ENCODE data around the gene ABI1. TPM values are rescaled to one million over a fixed set of nuclear protein-coding genes. Genes with fewer than 3 reads are reported as not detected.
"Not testable (repeated sequence)": the region's sequence is repeated elsewhere in the genome, so short reads cannot be mapped to it uniquely, and the experiment has no call there.

ABI1 gene
- total RNA-seq, 2 donors from 2014 or later: 43.3 to 50.5 TPM

- Histone ChIP-seq H3K36me3 (no peaks in the 10 kb centered on the region), H3K4me1 (ENCODE audit: control insufficient read depth in 1 of 2, low read depth in 2 of 2) (peaks cover 11 to 14% of the 10 kb centered on the region in 2 donors)
- TF ChIP-seq, protein P1, sequence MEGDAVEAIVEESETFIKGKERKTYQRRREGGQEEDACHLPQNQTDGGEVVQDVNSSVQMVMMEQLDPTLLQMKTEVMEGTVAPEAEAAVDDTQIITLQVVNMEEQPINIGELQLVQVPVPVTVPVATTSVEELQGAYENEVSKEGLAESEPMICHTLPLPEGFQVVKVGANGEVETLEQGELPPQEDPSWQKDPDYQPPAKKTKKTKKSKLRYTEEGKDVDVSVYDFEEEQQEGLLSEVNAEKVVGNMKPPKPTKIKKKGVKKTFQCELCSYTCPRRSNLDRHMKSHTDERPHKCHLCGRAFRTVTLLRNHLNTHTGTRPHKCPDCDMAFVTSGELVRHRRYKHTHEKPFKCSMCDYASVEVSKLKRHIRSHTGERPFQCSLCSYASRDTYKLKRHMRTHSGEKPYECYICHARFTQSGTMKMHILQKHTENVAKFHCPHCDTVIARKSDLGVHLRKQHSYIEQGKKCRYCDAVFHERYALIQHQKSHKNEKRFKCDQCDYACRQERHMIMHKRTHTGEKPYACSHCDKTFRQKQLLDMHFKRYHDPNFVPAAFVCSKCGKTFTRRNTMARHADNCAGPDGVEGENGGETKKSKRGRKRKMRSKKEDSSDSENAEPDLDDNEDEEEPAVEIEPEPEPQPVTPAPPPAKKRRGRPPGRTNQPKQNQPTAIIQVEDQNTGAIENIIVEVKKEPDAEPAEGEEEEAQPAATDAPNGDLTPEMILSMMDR (IDR thresholded peaks at IDR 0.05): no peak
Measured at GRCh38 chr10:26797340-26797739, 63.4 kb downstream of the ABI1 start.

DNA sequence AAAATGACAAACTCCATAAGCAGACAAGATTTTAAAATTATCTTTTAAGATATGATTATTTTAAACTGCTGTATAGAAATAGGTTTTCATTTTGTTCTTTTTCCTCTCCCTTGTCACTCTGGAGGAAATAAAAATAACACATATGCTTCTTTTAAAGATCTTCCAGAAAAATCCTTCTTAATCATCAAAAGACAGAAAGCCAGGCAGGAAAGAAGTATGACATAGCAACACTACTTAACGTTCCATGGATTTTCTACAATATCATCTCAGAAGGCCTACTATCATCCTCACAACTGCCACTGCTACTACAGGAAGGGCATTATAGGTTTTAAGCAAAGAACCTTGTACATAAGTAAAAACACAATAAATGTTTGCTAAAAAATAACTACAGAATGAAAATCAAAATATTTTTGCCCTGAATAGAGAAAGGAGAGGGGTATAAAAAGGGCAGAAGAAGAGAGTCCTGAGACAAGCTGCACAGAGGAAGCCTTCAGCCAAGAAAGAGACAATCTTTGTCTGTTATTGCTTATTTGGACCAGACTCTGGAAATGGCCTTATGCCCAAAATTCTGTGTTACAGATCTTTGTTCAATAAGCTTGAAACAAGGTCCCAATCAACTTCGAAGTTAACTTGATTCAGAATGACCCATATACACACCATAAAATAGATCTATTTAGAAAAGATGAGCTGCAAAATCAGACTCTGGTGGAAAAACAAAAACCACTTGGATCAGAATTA lies 67.8 kb downstream of the ABI1 start:
- Histone ChIP-seq H3K27ac (no peak overlapping the region), H3K4me1 (ENCODE audit: control insufficient read depth in 1 of 2, low read depth in 2 of 2) (peaks cover 14 to 24% of the 10 kb centered on the region in 2 donors), H3K36me3 (no peaks in the 10 kb centered on the region), H3K4me3 (no peak overlapping the region), H3K9me3 (peaks cover 2% of the 10 kb centered on the region), H3K27me3 (replicated peaks; ENCODE audit: insufficient read depth) (no peaks in the 10 kb centered on the region)
- DNase-seq (ENCODE audit: low spot score) (no peak), ATAC-seq (ENCODE audit: insufficient number of reproducible peaks, low FRiP score, low read depth) (no peak)
- TF ChIP-seq, protein P1 (IDR thresholded peaks at IDR 0.05): no peak

More at GRCh38 chr10:26797340-26797739, 63.4 kb downstream of the ABI1 start:
- Histone ChIP-seq H3K9me3 (peaks cover 2% of the 10 kb centered on the region), H3K4me3 (no peak overlapping the region), H3K27ac (no peak overlapping the region), H3K27me3 (replicated peaks; ENCODE audit: insufficient read depth) (no peaks in the 10 kb centered on the region)
- DNase-seq (ENCODE audit: low spot score) (no peak), ATAC-seq (ENCODE audit: insufficient number of reproducible peaks, low FRiP score, low read depth) (no peak)

DNA sequence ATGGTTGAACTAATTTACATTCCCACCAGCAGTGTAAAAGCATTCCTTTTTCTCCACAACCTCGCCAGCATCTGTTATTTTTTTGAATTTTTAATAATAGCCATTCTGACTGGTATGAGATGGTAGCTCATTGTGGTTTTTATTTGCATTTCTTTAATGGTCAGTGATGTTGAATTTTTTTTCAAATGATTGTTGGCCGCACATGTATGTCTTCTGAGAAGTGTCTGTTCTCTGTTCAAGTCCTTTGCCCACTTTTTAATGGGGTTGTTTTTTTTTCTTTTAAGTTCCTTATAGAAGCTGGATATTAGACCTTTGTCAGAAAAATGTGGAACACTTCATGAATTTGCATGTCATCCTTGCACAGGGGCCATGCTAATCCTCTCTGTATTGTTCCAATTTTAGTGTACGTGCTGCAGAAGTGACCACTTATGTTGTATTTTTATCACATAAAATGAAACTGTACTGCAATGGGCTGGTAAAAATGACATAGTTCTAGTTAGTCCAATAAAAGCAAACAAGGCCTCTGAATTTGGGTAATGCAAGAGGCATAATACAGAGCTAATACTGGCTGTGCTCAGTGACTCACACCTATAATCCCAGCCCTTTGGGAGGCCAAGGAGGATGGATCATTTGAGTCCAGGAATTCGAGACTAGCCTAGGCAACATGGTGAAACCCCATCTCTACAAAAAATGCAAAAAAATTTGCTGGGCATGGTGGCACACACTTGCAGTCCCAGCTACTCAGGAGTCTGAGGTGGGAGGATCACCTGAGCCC lies 70.3 kb downstream of the ABI1 start:
- ATAC-seq (ENCODE audit: insufficient number of reproducible peaks, low FRiP score, low read depth): no peak
- Histone ChIP-seq H3K27me3 (replicated peaks; ENCODE audit: insufficient read depth) (no peaks in the 10 kb centered on the region), H3K36me3 (no peaks in the 10 kb centered on the region), H3K9me3 (no peaks in the 10 kb centered on the region), H3K27ac (no peak overlapping the region), H3K4me3 (no peak overlapping the region), H3K4me1 (ENCODE audit: control insufficient read depth in 1 of 2, low read depth in 2 of 2) (peaks cover 14 to 24% of the 10 kb centered on the region in 2 donors)
- no peak for DNase-seq (ENCODE audit: low spot score)
- TF ChIP-seq, protein P1 (IDR thresholded peaks at IDR 0.05): no peak

DNA sequence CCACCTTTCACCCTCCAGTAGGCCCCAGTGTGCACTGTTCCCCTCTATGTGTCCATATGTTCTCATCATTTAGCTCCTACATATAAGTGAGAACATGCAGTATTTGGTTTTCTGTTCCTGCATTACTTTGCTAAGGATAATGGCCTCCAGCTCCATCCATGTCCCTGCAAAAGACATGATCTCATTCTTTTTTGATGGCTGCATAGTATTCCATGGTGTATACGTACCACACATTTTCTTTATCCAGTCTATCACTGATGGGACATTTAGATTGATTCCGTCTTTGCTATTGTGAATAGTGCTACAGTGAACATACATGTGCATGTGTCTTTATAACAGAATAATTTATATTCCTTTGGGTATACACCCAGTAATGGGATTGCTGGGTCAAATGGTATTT lies 71.0 kb downstream of the ABI1 start:
- not testable (repeated sequence) for ATAC-seq (ENCODE audit: insufficient number of reproducible peaks, low FRiP score, low read depth); DNase-seq (ENCODE audit: low spot score); H3K36me3 ChIP-seq; H3K27ac ChIP-seq; H3K9me3 ChIP-seq; H3K4me3 ChIP-seq; H3K27me3 ChIP-seq (replicated peaks; ENCODE audit: insufficient read depth)
- peaks cover 14 to 24% of the 10 kb centered on the region in 2 donors for H3K4me1 ChIP-seq (ENCODE audit: control insufficient read depth in 1 of 2, low read depth in 2 of 2)

DNA sequence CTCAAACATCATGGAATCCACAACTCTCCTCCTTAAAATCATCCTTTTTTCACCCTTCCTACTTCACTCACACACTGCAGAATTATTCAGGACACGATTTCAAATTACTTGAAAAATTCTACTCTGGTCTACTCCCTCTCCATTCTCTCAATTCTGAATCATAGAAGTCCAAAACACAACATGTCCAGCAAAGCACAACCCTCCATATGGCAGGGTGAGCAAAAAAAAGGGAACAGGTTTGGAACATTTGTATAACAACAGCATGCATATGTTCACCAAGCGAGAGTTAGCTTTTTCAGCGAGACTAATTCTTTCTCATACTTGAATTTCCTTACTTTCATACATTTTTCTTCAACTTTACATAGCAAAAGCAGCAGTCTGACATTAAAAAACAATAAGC lies 73.4 kb downstream of the ABI1 start:
- Histone ChIP-seq H3K27me3 (replicated peaks; ENCODE audit: insufficient read depth) (no peaks in the 10 kb centered on the region), H3K27ac (no peak overlapping the region), H3K9me3 (no peaks in the 10 kb centered on the region), H3K4me3 (no peak overlapping the region), H3K36me3 (no peaks in the 10 kb centered on the region), H3K4me1 (ENCODE audit: control insufficient read depth in 1 of 2, low read depth in 2 of 2) (peaks cover 3 to 11% of the 10 kb centered on the region in 2 donors)
- ATAC-seq (ENCODE audit: insufficient number of reproducible peaks, low FRiP score, low read depth) (no peak), DNase-seq (ENCODE audit: low spot score) (no peak)
- TF ChIP-seq, protein P1 (IDR thresholded peaks at IDR 0.05): no peak

All from thoracic aorta (tissue), 2 donors.